B cell (primary cell): ENCODE results near the gene PTTG2. TPM values are rescaled to one million over a fixed set of nuclear protein-coding genes. Genes with fewer than 3 reads are reported as not detected.

Experiments used
- ATAC-seq: fragments of 200-7000 bp; cut with Tn5 transposase; one replicate; pipeline ENCODE4 v1.10.0; 2021; ENCODE audit warnings: low read depth, mild to moderate bottlenecking, moderate number of reproducible peaks, moderate library complexity
- CTCF ChIA-PET: fragments of 350-600 bp; sonication (Branson Sonifier 250); formaldehyde crosslinking; loops from one replicate; lab custom pipeline; 2021; ENCODE audit warnings: antibody characterized with exemption, inconsistent platforms; lab: Charles Lee
- POLR2A ChIA-PET: fragments of 350-600 bp; sonication (Branson Sonifier 250); formaldehyde crosslinking; loops from one replicate; lab custom pipeline; 2021; ENCODE audit warnings: antibody characterized with exemption; lab: Charles Lee
- DNase-seq: peaks from one replicate; pipeline ENCODE4 v3.0.0; 2013
- H2AFZ ChIP-seq: 2 replicates; pipeline ENCODE4 v1.6.1; 2012; ENCODE audit warnings: mild to moderate bottlenecking, low read depth, low read length; ENCODE audit not compliant: insufficient read depth, poor library complexity, severe bottlenecking
- H3K27ac ChIP-seq, 2 donors: 1 replicate in 1 of 2; 2 replicates in 1 of 2; pipeline ENCODE4 v1.5.1; 2012 to 2013; ENCODE audit warnings: low read length in 2 of 2, mild to moderate bottlenecking in 2 of 2, moderate library complexity in 1 of 2
- H3K27me3 ChIP-seq, 4 experiments: fragments of 200-600 bp in 1 of 4; sonication (generic) in 1 of 4; replicated peaks in 1 of 4; 1 replicate in 2 of 4; 2 replicates in 2 of 4; pipeline versions ENCODE4 v1.6.1 to v1.7.0; 2013 to 2016; ENCODE audit warnings: low read length in 3 of 4, mild to moderate bottlenecking in 2 of 4, mixed read lengths in 1 of 4, moderate library complexity in 1 of 4; ENCODE audit not compliant: insufficient read depth in 4 of 4, control insufficient read depth in 3 of 4; ENCODE audit errors: control extremely low read depth in 1 of 4
- H3K36me3 ChIP-seq, 2 experiments: replicated peaks in 1 of 2; 1 replicate in 1 of 2; 2 replicates in 1 of 2; pipeline versions ENCODE4 v1.6.1 to v1.7.1; 2013; ENCODE audit warnings: low read length in 1 of 2; ENCODE audit not compliant: insufficient read depth in 2 of 2, control insufficient read depth in 1 of 2; ENCODE audit errors: control extremely low read depth in 1 of 2, extremely low read depth in 1 of 2
- H3K4me1 ChIP-seq, 2 donors: fragments of 200-600 bp in 1 of 2; sonication (generic) in 1 of 2; 1 replicate in 1 of 2; 2 replicates in 1 of 2; pipeline versions ENCODE4 v1.5.1 to v1.6.1; 2013 to 2017; ENCODE audit warnings: low read length in 2 of 2; ENCODE audit not compliant: control insufficient read depth in 2 of 2, insufficient read depth in 2 of 2
- H3K4me2 ChIP-seq: replicated peaks from 2 replicates; pipeline ENCODE3; 2012; ENCODE audit warnings: mild to moderate bottlenecking, low read depth, low read length; ENCODE audit not compliant: poor library complexity, severe bottlenecking
- H3K4me3 ChIP-seq, 5 experiments: fragments of 200-600 bp in 1 of 5; sonication (generic) in 1 of 5; 1 replicate in 3 of 5; 2 replicates in 2 of 5; pipeline versions ENCODE4 v1.5.1 to v1.7.0; 2011 to 2016; ENCODE audit warnings: low read length in 4 of 5, mild to moderate bottlenecking in 4 of 5, low read depth in 2 of 5, control low read depth in 1 of 5, moderate library complexity in 1 of 5; ENCODE audit not compliant: insufficient read depth in 1 of 5; ENCODE audit errors: control extremely low read depth in 1 of 5, extremely low read depth in 1 of 5
- H3K79me2 ChIP-seq: fragments of 200-600 bp; sonication (generic); one replicate; pipeline ENCODE4 v1.6.0; 2016; ENCODE audit warnings: low read length; ENCODE audit not compliant: control insufficient read depth, insufficient read depth
- H3K9ac ChIP-seq: fragments of 200-600 bp; sonication (generic); 2 replicates; pipeline ENCODE4 v1.6.1; 2017; ENCODE audit warnings: mild to moderate bottlenecking, low read length, moderate library complexity
- H3K9me3 ChIP-seq, 3 donors: one replicate each; pipeline versions ENCODE4 v1.6.1 to v1.7.1; 2013; ENCODE audit warnings: low read length in 2 of 3; ENCODE audit not compliant: control insufficient read depth in 2 of 3, insufficient read depth in 1 of 3; ENCODE audit errors: control extremely low read depth in 1 of 3
- H4K20me1 ChIP-seq: 2 replicates; pipeline ENCODE4 v1.6.0; 2012; ENCODE audit warnings: mild to moderate bottlenecking, low read length; ENCODE audit not compliant: insufficient read depth, control insufficient read depth, poor library complexity, severe bottlenecking
- H3K27ac Mint-ChIP-seq: one replicate; pipeline ENCODE4 v1.8.0; 2021; ENCODE audit warnings: mixed read lengths
- H3K27me3 Mint-ChIP-seq: one replicate; pipeline ENCODE4 v1.8.0; 2021; ENCODE audit warnings: mixed read lengths
- H3K4me1 Mint-ChIP-seq: one replicate; pipeline ENCODE4 v1.8.0; 2021; ENCODE audit warnings: mixed read lengths
- H3K4me3 Mint-ChIP-seq: one replicate; pipeline ENCODE4 v1.8.0; 2021; ENCODE audit warnings: mixed read lengths
- H3K9me3 Mint-ChIP-seq: one replicate; pipeline ENCODE4 v1.8.0; 2022; ENCODE audit warnings: mixed read lengths; ENCODE audit not compliant: insufficient read depth
- EZH2 ChIP-seq: IDR thresholded peaks from 2 replicates; pipeline ENCODE4 v1.6.1; 2012; ENCODE audit warnings: borderline replicate concordance, low read depth, mild to moderate bottlenecking, moderate library complexity, low read length; ENCODE audit not compliant: insufficient read depth, poor library complexity, severe bottlenecking
- whole genome bisulfite sequencing: methylation state at CpG from one replicate; pipeline ENCODE4 v1.1.5; 2013; ENCODE audit warnings: missing lambda C conversion rate; ENCODE audit not compliant: insufficient coverage; 5-methylcytosine and 5-hydroxymethylcytosine counted together
- intact Hi-C: fragments of 100-400 bp; cut with micrococcal nuclease; formaldehyde crosslinking; loops from one replicate; pipeline ENCODE4 v1.10.0; 2022
- polyA plus RNA-seq: library from polyadenylated mRNA; depleted of rRNA; stranded (reverse); fragments of >200 nt; gene quantifications from 2 replicates; pipeline ENCODE4 v1.2.3, GENCODE V29; 2012
- total RNA-seq, 2 donors: library from RNA; stranded (reverse); fragments of 120-200 nt in 1 of 2; gene quantifications; 1 replicate in 1 of 2; 2 replicates in 1 of 2; pipeline versions ENCODE4 v1.2.3 to v1.2.4, GENCODE V29; 2013 to 2022
- TF ChIP-seq, protein P1 (sequence below): fragments of 200-600 bp; IDR thresholded peaks from one replicate; pipeline ENCODE4 v1.8.0; 2022; ENCODE audit warnings: antibody characterized with exemption, mild to moderate bottlenecking

Gene PTTG2
- total and polyA plus RNA-seq, 2 donors (not counting 1 experiment from before 2014, with no cell fraction given), result 1.9 to 2.8 TPM

DNA sequence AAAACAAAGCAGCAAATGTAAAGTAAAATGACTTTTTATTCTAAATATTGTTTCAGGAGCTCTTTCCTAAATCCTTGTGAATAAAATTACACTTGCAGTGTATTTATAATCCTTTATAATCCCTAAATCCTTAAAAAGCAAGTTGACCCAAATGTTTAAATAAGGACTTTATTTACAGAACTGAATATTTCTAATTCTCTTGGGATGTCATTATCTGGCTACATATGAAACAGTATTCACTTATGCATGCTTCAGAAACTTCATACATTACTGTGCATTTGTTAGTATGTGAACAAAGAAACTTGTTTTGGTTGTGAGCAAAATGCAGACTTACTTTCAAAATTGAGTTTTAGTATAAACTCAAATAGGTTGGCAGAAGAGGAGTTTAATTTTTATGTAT lies 49.2 kb downstream of the PTTG2 start:
- POLR2A ChIA-PET, result no interaction called here
- peaks cover 2 to 4% of the 10 kb centered on the region in 2 experiments for H3K36me3 ChIP-seq

GRCh38 chr4:38009949-38010348 lies 49.8 kb downstream of the PTTG2 start:
- peaks cover 39% of the 10 kb centered on the region for H3K4me1 Mint-ChIP-seq
- peaks cover 0 to 4% of the 10 kb centered on the region in 2 donors for H3K4me1 ChIP-seq
- no peak overlapping the region for H3K9ac ChIP-seq
- no peaks in the 10 kb centered on the region for H3K9me3 ChIP-seq
- intact Hi-C loops, result no loop called here
- no peaks in the 10 kb centered on the region for H3K27me3 Mint-ChIP-seq
- WGBS, result 87% methylated on average over 1 of the region's 3 CpGs
- no peak overlapping the region for H3K27ac ChIP-seq
- TF ChIP-seq EZH2, result no peak
- TF ChIP-seq, protein P1, sequence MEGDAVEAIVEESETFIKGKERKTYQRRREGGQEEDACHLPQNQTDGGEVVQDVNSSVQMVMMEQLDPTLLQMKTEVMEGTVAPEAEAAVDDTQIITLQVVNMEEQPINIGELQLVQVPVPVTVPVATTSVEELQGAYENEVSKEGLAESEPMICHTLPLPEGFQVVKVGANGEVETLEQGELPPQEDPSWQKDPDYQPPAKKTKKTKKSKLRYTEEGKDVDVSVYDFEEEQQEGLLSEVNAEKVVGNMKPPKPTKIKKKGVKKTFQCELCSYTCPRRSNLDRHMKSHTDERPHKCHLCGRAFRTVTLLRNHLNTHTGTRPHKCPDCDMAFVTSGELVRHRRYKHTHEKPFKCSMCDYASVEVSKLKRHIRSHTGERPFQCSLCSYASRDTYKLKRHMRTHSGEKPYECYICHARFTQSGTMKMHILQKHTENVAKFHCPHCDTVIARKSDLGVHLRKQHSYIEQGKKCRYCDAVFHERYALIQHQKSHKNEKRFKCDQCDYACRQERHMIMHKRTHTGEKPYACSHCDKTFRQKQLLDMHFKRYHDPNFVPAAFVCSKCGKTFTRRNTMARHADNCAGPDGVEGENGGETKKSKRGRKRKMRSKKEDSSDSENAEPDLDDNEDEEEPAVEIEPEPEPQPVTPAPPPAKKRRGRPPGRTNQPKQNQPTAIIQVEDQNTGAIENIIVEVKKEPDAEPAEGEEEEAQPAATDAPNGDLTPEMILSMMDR, result no peak
- H3K27ac Mint-ChIP-seq, result no peak overlapping the region
- POLR2A ChIA-PET, result no interaction called here
- peaks cover 79% of the 10 kb centered on the region for H3K79me2 ChIP-seq
- no peaks in the 10 kb centered on the region for H3K27me3 ChIP-seq
- H3K4me3 ChIP-seq, result no peak overlapping the region
- no peak for DNase-seq
- peaks cover 2 to 7% of the 10 kb centered on the region in 2 experiments for H3K36me3 ChIP-seq
- H3K4me3 Mint-ChIP-seq, result no peak overlapping the region
- no peak for ATAC-seq
- no peak overlapping the region for H3K4me2 ChIP-seq
- no peaks in the 10 kb centered on the region for H3K9me3 Mint-ChIP-seq
- peaks cover 63% of the 10 kb centered on the region for H4K20me1 ChIP-seq
- no peak overlapping the region for H2AFZ ChIP-seq
- CTCF ChIA-PET, result no interaction called here

More for the DNA sequence above, 49.2 kb downstream of the PTTG2 start:
- H3K9me3 Mint-ChIP-seq, result no peaks in the 10 kb centered on the region
- intact Hi-C loops, result no loop called here
- Histone ChIP-seq H3K27ac (no peak overlapping the region), H3K4me1 (peaks cover 0 to 5% of the 10 kb centered on the region in 2 donors), H4K20me1 (peaks cover 64% of the 10 kb centered on the region), H3K9ac (no peak overlapping the region), H3K4me2 (no peak overlapping the region), H3K4me3 (no peak overlapping the region), H2AFZ (no peak overlapping the region), H3K27me3 (no peaks in the 10 kb centered on the region), H3K9me3 (no peaks in the 10 kb centered on the region), H3K79me2 (peaks cover 84% of the 10 kb centered on the region)
- DNase-seq (no peak), ATAC-seq (no peak)
- TF ChIP-seq, protein P1, result no peak
- no peak for TF ChIP-seq EZH2
- H3K4me1 Mint-ChIP-seq, result peaks cover 43% of the 10 kb centered on the region
- H3K4me3 Mint-ChIP-seq, result no peak overlapping the region
- H3K27ac Mint-ChIP-seq, result no peak overlapping the region
- no peaks in the 10 kb centered on the region for H3K27me3 Mint-ChIP-seq
- CTCF ChIA-PET, result interaction anchor here (0.9 kb wide), 1 partner anchor 22 kb away, joined by 3 read pairs; no protein-coding TSS in a partner anchor

Other genes starting within 250 kb of the PTTG2 start
- 19.0 and 20.9 TPM in 2 replicates for gene PGM2, start 133.7 kb upstream of the PTTG2 start, total RNA-seq
- gene PGM2, start 133.7 kb upstream of the PTTG2 start, polyA plus RNA-seq, result 5.3 and 9.2 TPM in 2 replicates
- gene TBC1D1, start 69.3 kb upstream of the PTTG2 start, total RNA-seq, result 91.5 and 98.7 TPM in 2 replicates
- 88.2 and 115 TPM in 2 replicates for gene TBC1D1, start 69.3 kb upstream of the PTTG2 start, polyA plus RNA-seq